T-helper 9 cell (primary cell): ENCODE results near the gene RNASE7.

Experiments
- DNase-seq: peaks from one replicate; pipeline ENCODE4 v3.0.0-alpha.2; 2020

RNASE7 gene

DNA sequence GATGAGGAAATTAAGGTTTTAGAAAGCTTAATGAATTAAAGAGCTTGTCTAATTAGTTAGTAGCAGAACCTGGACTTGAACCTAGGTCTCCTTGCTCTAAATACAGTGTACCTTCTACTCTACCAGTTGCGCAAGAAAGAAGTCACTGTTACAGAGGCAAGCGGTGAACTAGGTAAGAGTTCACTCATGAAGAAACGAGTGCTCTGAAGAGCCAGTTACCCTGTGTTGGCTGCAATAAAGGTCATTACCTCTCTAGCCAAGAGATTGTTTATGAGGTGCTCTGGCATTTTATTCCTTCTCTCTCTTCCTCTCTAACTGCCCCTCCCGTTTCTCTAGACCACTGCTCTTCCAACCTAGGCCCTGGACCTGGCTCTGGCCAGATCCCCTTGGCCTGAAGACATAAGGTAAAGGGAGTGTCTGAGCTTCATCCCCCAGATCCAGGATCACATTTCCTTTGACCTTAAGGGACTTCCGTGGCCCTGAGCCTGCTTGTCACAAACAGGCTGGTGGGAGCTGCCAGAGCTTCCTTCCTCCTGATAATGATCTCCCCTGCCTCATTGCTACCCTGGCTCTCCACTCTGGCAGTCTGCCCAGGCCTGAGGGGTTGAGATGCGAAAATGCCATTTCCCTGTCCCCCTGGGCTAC is 1.9 kb downstream of the RNASE7 start:
- DNase-seq = peak; percentile 13

DNA sequence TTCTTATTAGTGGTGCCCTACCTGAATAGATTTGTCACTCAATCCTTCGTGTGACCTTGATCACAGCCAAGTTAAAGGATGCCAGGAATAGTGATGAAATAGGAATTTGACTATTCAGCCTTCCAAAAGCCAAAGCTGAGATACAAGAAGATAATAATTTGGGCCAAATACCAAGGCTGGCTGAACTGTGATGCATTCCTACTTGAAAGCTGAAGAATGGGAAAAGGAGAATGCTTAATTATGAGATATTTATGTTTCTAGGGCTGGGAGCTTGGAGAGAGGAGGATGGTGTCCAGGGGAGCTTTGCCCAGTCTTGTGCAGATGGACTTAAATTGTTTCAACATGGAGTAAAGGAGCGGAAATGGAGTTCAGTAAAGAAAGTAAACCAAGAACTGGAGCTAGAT is 5.2 kb downstream of the RNASE7 start:
- no peak for DNase-seq

DNA sequence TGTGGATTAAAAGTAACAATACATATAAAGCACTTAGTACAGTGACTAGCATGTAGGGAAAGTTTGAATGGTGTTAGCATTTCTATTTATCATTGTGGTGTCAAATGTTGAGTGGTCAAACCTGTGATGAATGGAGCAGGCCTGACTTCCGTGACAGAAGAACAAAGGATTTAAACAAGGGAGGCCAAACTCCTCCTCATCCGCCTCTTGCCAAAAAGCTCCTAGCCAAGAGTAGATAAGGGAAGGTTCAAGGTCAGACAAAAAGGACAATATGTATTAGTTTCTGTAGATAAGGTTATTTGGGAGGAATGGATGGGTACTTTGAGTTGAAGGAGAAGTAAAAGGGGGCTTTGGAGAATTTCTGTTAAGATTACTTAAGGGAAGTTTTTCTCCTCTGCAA is 6.5 kb downstream of the RNASE7 start:
- DNase-seq = no peak

DNA sequence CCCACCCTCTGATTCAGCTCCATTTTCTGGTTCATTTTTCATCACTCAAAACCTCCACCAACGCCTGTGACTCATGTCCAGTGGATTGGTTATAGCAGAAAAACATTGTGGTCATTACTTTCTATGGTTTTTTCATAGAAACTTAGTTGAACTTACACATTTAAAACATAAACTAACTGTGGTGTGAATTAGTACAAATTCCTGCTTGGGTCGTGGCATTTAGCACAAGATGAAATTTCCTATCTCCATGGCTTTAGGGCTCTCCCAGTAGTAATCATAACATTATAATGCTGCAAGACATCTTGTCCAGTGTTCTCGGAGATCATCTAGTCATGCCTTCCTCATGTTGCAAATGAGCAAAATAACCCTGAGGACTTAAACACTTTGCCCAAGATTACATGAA is 7.1 kb downstream of the RNASE7 start:
- DNase-seq = no peak

DNA sequence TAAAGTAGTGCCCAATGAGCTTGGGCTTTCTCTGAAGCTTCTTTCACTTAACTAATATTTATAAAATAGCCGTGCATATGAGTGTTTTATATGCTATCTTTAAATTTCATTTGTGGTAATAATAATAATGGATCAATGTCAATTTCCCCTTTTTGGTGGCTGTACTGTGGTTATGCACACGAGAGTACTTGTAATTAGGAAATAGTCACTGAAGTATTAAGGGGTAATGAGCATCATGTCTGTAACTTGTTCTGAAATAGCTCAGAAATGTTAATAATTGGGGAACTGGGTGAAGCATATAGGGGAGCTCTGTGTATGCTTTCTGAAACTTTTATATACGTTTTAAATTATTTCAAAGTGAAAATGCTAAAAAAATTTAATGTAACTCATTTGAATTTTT is 8.4 kb downstream of the RNASE7 start:
- no peak for DNase-seq

DNA sequence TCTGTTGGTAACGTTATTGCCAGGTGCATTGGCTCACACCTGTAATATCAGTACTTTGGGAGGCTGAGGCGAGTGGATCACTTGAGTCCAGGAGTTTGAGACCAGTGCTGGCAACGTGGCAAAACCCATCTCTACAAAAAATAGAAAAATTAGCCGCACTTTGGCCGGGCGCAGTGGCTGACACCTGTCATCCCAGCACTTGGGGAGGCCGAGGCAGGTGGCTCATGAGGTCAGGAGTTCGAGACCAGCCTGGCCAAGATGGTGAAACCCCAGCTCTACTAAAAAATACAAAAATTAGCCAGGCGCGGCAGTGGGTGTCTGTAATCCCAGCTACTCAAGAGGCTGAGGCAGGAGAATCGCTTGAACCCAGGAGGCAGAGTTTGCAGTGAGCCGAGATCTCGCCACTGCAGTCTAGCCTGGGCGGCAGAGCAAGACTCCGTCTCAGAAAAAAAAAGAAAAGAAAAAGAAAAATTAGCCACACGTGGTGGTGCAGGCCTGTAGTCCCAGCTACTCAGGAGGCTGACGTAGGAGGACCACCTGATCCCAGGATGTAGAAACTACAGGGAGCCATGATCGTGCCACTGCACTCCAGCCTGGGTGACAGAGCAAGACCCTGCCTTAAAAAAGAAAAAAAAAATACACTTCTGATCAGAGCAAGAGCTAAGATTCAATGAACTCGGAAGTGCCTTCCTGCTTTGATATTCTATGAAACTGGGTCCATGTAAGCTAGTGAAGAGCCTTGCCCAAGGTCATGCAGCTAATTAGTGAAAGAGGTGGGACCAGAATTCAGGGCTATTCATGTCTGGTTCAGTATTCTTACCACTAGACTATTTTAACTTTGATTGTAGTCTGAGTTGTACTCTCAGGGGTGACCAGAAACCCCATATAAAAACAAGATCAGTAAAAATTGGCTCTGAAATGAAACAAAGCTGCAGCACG is 11.3 kb downstream of the RNASE7 start:
- no peak for DNase-seq

DNA sequence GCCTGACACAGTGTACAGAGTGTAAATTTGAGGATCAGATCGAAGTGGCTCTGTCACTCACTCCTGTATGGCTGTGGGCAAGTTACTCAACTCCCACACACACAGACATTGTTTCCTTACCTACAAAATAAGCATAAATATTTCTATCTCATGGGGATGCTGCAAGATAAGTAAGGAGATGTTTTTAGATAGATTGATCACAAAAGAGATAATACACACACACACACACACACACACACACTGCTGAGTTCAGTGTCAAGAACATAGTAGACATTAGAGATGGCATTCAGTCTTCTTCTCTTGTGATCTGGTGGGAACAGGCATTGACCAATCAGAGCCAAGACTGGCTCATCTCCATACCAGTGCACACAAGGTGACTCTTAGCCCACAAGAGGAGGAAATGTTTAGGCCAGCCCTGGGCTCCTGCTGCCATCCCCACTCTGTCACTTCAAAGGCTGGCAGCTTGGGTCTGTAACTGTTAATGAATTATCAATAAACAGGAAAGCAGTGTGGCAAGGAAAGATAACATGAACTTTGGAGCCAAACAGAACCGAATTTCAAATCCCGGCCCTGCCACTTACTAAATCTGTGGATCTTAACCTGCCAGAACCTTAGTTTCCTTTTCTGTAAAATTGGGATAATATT is 12.1 kb downstream of the RNASE7 start:
- DNase-seq = no peak

DNA sequence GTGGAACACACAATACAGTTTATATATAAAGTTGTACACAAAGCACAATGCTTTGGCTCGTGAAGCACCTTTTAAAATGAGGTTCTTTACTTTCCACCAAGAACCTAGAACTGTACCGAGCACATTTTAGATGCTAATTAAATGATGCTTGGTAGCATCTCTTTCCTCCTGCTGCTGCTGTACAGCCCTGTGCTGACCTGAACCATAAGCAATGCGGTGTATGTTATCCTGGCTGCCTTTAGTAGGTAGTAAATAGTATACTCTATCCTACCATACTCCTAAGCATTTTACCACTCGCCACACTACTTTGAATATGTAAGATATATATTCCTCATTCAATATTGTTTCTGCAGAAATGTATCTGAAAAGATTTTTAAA is 12.6 kb downstream of the RNASE7 start:
- DNase-seq = no peak

DNA sequence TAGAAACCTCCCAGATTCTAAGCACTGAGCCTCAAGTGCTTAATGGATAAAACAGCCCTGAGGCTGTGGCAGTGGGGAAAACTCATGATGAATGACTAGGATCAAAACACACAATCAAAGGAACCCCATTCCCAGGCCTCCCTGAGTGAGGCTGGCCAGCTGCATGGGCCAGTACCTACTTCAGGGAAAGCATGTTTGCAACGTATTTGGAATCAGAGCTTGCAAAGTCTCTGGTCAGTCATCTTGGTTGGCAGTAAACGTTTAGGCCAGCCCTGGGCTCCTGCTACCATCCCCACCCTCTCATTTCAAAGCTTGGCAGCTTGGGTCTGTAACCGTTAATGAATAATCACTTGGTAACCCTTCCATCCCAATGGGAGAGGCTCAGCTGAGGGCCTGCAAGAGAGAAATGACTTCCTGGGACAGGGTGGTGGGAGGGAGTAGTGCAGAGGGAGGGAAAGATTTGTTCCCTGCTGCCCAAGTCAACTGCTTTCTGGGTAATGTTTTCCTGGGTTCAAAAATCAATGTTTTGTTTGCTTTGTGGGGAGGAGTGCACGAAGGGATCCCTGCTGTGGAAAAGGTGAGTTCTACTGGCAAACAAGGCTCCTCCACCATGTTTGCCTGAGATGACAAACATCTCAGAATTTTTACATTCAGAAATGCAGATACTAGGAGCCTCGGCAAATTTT is 13.4 kb downstream of the RNASE7 start:
- no peak for DNase-seq

DNA sequence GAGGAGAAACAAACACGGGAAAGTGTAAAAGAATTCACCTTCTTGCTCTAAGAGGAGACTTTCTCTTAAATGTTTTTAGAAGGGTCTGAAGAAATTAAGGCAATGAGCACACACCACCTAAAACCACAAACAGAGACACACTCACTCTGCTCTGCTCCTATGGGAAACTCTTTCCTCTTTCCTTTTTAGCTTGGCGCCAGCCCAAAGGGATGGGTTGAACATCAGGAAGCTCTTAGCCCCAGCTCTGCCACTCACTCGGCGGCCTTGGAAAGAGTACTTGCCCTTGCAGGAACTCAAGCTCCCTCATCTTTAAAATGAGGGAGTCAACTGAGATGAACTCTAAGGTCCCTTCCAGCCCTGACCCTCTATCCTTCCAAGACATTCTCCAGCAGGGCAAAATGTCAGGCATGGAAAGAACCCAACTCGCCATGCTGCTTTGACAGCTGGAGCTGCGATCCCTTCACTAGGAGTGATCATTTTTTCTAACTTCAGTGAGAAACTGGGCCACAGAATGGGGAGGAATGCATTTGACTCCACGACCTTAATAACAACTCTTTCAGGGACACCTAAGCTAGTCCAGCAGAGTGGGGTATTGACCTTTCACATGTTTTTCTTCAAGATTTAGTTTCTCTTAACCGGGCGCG is 14.5 kb downstream of the RNASE7 start:
- DNase-seq = no peak

DNA sequence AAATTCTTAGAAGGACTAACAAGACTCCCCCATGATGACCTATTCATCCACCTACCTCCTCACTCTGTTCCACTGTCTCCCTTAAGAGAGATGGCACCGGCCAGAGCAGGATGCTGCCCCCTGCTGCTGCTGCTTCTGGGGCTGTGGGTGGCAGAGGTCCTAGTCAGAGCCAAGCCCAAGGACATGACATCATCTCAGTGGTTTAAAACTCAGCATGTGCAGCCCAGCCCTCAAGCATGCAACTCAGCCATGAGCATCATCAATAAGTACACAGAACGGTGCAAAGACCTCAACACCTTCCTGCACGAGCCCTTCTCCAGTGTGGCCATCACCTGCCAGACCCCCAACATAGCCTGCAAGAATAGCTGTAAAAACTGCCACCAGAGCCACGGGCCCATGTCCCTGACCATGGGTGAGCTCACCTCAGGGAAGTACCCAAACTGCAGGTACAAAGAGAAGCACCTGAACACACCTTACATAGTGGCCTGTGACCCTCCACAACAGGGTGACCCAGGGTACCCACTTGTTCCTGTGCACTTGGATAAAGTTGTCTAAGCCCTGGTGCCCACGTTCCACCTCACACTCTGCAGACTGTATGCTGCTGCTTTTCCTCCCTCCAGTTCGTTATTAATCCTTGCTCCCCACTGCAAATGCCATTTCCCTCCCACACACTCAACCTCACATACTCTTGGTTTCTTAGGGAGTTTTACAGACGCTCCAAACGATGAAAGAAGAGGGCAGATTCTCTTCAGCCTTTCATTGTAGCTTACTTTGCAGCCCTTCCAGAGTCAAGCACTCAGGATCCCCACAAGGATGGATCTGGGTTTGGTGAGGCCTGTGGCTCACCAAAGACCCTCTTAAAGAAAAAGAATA is 15.9 kb downstream of the RNASE7 start, which contains the start of gene RNASE8:
TSS of gene RNASE8 (plus strand) at position 20 of the 873 bp plus-strand sequence. CDS start at position 91, 71 bp downstream.
- DNase-seq = no peak

DNA sequence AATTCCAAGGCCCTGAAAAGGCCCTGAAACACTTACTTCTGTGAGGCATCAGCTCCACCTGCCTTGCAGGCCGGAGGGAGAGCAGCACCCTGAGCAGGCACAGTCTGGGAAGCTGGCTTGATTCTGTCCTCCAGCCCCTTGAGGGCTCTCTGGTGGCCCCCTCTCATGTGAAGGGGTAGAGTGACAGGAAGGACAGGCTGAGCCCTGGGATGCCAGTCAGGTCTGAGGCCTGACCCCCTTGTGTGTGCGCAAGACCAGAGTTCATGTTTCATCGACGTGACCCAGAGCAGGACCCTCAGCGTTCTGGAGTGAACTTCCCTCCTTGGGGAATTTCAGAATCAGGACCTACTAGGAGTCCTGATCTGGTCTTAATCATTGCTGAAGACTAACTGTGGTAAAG is 16.7 kb downstream of the RNASE7 start:
- DNase-seq = no peak

DNA sequence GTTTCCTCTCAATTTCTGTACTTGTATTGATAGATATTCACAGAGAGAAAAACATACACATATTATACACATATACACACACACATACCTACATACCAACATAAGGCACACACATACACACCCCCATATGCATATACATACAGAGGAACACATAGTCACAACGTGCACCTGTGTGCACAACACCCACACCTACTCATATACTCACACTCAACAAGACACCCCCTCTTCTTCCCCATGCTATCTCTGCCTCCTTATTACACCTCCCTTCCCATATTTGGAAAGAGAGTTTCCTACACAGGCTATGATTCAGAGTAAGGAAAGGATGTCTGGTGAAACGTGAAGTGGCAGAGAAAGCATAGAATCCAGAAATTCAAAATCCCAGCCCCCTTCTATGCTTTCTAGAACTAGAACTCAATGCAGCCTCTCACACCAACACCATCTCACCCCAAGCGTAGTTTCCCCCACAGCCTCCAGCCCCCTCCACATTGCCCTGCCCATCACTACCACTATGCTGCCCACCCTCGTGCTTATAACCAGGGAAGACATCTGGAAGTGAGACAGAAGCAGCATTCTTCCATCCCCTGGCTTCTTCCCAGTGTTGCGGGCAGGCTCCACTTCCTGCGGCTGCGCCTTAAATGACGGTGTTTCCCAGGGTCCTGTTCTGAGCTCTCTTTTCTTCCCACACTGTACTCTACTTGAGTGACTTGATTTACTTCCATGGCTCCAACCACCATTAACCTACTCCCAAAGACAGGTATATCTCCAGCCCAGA is 17.9 kb downstream of the RNASE7 start:
- DNase-seq = no peak

DNA sequence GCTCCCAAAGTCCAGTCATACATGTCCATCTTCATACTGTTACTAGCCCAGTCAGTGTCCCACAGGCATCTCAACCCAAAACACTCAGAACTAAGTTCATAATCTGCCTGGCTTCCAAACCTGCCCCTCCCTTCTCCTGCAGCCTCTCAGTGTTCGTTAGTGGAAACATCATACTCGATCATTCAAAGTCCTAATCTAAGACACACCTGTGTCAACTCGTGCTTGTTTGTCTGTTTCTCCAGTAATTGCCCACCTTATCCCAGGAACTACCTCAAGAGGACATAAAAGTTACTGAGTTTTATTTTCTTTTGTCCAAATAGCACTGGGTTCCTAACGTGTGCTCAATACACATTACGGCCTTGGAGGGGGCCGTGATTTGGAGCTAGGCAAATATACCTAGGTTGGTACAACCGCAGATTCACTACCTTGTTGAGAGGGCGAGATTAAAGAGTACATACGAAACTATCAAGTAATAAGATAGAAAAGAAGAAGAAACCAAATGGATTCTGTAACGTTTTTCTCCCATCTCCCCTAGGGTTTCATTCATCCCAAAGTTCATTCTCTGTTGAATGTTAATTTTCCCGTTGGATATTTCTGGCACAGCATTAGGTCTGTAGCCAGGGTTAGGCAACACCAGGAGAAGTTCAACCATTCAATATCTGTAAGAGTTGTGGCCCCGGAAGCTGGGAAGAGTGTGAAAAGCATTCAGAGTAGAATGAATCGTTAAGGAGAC is 18.6 kb downstream of the RNASE7 start:
- no peak for DNase-seq

DNA sequence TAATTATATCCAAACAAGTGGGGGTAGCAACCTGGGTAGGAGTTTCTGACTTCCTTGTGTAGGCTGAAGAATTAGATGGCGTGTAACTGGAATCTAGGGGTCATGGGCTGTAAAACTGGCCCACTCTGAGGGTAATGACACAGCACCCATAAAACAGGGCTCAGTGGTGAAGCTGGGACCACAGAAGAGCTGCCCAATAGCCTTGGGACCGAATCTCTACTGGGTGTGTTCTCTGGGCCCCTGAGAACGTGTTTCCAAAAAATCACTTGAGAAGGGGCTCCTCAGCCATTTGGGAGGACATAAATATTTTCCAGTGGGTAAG is 19.1 kb downstream of the RNASE7 start:
- no peak for DNase-seq

DNA sequence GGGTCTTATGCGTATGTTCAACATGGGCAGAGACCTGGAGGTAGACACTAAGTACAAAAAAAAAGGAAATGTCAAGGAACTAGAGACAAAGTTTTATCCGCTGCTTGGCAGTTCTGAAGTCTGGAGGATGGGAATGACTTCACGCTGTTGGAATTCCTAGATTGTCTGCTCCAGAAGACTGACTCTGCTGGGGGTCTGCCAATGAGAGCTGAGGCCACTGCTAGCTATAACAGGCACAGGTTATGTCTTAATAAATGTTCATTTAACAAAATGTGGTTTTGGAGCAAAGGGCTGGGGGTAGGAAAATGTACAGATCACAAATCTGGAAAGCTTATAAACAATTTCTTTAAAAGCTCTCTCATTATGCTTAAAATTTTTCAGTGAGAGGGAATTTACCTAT is 21.3 kb downstream of the RNASE7 start:
- DNase-seq = no peak

DNA sequence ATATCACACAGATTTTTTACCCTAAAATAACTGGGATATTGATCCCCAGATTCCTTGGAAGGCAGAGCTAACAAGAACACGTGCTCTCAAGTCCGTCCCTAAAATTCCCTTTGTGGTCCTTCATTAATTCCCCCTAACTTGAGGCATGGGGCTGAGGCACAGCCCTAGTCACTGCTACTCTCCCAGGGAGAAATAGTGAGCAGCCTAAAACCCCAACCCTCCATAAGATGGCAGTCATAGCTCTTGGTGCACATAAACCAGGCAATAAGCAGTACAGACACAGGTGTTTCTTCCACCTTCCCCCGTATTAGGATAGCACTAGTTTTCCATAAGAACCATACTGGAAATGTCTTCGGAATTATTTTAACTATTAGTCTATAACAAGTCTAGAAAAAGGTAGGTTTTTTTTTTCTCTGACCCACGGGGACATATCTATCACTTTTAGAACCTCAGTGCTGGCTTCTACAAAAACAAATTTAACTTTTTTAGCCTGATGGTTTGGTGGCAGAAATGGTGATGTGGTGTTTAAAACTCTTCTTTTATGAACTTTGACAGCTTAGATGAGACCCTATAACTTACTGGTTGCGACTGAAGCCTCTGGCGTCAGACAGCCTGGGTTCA is 24.8 kb downstream of the RNASE7 start:
- DNase-seq = no peak

DNA sequence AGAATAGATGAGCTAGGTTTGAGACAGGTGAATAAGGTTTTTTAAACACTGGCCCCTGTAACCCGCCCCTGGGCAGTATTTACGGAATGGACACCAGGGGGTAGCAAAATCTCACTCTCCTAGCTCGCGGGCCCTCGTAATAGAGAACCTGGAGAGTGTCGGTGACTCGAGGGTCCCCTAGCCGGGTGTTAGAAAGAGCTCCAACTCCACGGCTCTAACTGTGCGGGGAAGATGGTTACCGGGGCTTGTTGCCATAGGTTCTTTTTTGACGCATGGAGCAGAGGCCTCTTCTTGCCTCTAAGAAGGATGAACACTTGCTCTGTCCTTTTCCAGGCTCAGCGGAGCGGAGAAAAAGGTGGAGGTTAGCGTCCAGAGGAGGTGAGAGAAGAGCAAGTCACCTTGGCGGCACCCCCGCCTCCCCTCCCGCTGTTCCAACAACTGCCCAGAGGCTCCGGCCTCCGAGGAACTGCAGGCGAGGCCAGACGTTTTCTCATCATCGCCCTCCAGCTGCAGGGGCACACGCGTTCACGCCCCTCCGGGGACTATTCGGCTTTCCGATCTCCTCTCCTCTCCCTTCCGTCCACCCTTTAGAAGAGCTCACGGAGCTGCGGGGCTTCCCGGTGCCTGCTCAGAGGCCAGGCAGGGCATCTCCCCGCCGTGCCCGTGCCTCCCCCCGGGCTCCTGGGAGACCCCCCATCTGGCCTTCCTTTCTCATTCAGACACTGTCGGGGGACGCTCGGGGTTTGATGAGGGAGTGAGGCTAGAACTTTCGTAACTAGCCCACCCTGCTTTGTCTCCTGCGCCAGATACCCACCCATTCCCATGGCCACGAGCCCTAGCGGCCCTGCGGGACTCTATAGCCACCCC is 26.6 kb downstream of the RNASE7 start:
- peak; percentile 45 for DNase-seq
